ENCODE measurements around the gene NHSL2. TPM values are rescaled to one million over a fixed set of nuclear protein-coding genes. Genes with fewer than 3 reads are reported as not detected.

Gene NHSL2
- total RNA-seq, 1 experiment from 2014 or later = 0.36 TPM

DNA sequence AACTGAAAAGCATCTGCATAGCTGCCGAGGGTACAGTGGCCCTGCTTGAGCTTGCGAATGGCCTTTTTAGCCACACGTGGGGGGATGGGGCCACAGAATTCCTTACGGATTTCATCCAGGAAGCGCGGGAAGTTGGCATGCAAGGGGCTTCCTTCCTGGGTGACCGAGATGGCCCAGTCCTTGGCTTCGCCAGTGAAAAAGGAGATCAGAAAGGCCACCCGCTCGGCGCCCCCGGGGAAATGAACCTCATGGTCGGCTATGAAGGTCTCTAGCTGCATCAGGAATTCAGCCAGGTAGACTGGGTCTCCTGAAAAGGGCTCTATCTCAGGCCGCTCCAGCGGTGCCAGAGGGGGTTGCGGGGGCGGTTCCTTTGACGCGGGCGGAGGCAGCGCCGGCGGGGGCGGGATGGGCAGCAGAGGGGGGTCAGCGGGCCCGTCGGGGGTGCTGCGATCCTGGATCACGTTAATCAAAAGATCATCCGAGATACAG is 220.2 kb downstream of the NHSL2 start:
- H3K4me3 ChIP-seq (ENCODE audit: low read depth in 2 of 2, low read length in 2 of 2) = peak overlapping the region; percentile 48 to 56
- DNase-seq (ENCODE audit: low read depth, low spot score) (no peak), ATAC-seq (no peak)
- H3K27me3 ChIP-seq (ENCODE audit: control insufficient read depth, insufficient read depth, low read length) = peaks cover 2% of the 10 kb centered on the region; the same call in 1 of the 2 replicates
- TF ChIP-seq SIN3A (IDR thresholded peaks at IDR 0.05; ENCODE audit: borderline replicate concordance, insufficient read depth, low read depth, low read length) = no peak
- TF ChIP-seq, protein P1, sequence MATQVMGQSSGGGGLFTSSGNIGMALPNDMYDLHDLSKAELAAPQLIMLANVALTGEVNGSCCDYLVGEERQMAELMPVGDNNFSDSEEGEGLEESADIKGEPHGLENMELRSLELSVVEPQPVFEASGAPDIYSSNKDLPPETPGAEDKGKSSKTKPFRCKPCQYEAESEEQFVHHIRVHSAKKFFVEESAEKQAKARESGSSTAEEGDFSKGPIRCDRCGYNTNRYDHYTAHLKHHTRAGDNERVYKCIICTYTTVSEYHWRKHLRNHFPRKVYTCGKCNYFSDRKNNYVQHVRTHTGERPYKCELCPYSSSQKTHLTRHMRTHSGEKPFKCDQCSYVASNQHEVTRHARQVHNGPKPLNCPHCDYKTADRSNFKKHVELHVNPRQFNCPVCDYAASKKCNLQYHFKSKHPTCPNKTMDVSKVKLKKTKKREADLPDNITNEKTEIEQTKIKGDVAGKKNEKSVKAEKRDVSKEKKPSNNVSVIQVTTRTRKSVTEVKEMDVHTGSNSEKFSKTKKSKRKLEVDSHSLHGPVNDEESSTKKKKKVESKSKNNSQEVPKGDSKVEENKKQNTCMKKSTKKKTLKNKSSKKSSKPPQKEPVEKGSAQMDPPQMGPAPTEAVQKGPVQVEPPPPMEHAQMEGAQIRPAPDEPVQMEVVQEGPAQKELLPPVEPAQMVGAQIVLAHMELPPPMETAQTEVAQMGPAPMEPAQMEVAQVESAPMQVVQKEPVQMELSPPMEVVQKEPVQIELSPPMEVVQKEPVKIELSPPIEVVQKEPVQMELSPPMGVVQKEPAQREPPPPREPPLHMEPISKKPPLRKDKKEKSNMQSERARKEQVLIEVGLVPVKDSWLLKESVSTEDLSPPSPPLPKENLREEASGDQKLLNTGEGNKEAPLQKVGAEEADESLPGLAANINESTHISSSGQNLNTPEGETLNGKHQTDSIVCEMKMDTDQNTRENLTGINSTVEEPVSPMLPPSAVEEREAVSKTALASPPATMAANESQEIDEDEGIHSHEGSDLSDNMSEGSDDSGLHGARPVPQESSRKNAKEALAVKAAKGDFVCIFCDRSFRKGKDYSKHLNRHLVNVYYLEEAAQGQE (IDR thresholded peaks at IDR 0.05; ENCODE audit: insufficient read depth in 1 of 2, low read depth in 2 of 2, low read length in 1 of 2) = no peak
- TF ChIP-seq TCF7L2 (IDR thresholded peaks at IDR 0.05; ENCODE audit: low read depth, low read length) = no peak
- no peak for TF ChIP-seq POLR2AphosphoS5 (IDR thresholded peaks at IDR 0.05; ENCODE audit: low read depth, low read length)
- TF ChIP-seq, protein P2, sequence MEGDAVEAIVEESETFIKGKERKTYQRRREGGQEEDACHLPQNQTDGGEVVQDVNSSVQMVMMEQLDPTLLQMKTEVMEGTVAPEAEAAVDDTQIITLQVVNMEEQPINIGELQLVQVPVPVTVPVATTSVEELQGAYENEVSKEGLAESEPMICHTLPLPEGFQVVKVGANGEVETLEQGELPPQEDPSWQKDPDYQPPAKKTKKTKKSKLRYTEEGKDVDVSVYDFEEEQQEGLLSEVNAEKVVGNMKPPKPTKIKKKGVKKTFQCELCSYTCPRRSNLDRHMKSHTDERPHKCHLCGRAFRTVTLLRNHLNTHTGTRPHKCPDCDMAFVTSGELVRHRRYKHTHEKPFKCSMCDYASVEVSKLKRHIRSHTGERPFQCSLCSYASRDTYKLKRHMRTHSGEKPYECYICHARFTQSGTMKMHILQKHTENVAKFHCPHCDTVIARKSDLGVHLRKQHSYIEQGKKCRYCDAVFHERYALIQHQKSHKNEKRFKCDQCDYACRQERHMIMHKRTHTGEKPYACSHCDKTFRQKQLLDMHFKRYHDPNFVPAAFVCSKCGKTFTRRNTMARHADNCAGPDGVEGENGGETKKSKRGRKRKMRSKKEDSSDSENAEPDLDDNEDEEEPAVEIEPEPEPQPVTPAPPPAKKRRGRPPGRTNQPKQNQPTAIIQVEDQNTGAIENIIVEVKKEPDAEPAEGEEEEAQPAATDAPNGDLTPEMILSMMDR (IDR thresholded peaks at IDR 0.05) = no peak
- peaks cover 4% of the 10 kb centered on the region for H3K4me1 ChIP-seq (ENCODE audit: control insufficient read depth, insufficient read depth, low read length)
- in situ Hi-C loops (cut with HindIII; ENCODE audit: low pct_unique_long_range_greater_than_20kb, low sequenced_read_pairs) (no loop called here), intact Hi-C loops (cut with micrococcal nuclease; ENCODE audit: unreplicated experiment) (no loop called here)
- ChIA-PET CTCF (no interaction called here), POLR2A (interaction anchor here (0.6 kb wide), 1 partner anchor 51 kb away, joined by 3 read pairs; the partner anchor contains the start of gene PIN4)
- no TSS peak for BruUV-seq (replicated peaks)
- no peaks in the 10 kb centered on the region for H3K9me3 ChIP-seq (ENCODE audit: control insufficient read depth, insufficient read depth, low read depth, low read length)
- H3K27ac ChIP-seq (ENCODE audit: low read length) = no peak overlapping the region
- H3K36me3 ChIP-seq (ENCODE audit: control insufficient read depth, insufficient read depth, low read length) = no peaks in the 10 kb centered on the region

DNA sequence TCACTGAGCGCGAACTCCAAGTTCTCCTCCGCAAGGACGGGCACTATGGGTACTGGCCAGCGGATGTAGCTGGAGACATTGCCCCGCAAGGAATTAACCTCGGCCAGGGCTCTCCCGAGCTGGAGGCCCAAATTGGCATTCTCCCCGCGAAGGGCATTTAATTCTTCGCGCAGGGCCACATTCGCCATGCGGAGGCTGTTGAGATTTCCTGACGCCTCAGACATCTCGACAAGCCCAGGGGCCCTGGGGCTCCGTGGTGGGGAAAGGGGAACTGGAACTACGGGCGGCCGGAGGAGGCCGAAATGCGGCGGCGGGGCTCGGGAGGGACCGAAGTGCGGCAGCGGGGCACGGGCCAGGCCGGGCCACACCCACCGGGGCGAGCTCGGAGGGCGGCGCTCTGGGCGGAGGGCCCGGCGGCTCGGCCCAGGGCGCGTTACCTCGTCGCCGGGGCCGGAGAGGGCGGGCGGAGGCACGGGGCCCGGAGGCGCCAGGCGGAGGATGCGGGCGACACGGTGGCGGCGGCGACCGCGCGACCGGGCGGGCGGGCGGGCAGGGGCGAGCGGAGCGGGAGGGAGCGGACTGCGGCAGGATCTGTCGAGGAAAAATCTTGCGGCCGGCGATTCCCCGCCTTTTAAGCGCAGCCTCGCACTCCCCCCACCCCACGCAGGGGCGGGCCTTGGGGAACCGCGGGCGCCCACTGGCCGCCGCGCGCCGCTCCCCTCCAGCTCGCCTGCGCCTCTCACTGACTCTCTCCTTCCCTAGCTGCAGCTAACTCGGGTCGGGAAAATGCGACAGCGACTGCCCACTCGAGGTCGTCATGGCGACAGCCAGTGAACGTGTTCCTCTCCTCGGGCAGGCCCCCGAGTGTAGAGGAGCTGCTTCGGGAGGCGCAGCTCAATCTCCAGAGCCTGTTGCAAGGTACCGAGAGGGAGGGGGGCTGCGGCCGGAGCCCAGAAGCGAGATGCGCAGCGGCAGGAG is 221.0 kb downstream of the NHSL2 start, which contains the start of gene RTL5:
TSS of gene RTL5 (minus strand) at position 599 of the 978 bp plus-strand sequence.
- Histone ChIP-seq H3K27ac (ENCODE audit: low read length) (no peak within 1 kb of the TSS), H3K4me1 (ENCODE audit: control insufficient read depth, insufficient read depth, low read length) (peaks cover 4% of the 10 kb centered on the region), H3K9me3 (ENCODE audit: control insufficient read depth, insufficient read depth, low read depth, low read length) (no peaks in the 10 kb centered on the region), H3K36me3 (ENCODE audit: control insufficient read depth, insufficient read depth, low read length) (no peaks in the 10 kb centered on the region), H3K27me3 (ENCODE audit: control insufficient read depth, insufficient read depth, low read length) (peaks cover 2% of the 10 kb centered on the region; the same call in 1 of the 2 replicates), H3K4me3 (ENCODE audit: low read depth in 2 of 2, low read length in 2 of 2) (peak within 1 kb of the TSS; percentile 48 to 56)
- BruUV-seq (replicated peaks) = no TSS peak
- DNase-seq (ENCODE audit: low read depth, low spot score) (no peak), ATAC-seq (peak; percentile 96)
- intact Hi-C loops (cut with micrococcal nuclease; ENCODE audit: unreplicated experiment) = no loop called here
- CTCF ChIA-PET = interaction anchor here (0.8 kb wide), 1 partner anchor 175 kb away, joined by 3 read pairs; no protein-coding TSS in a partner anchor
- TF ChIP-seq TCF7L2 (IDR thresholded peaks at IDR 0.05; ENCODE audit: low read depth, low read length) = no peak
- TF ChIP-seq, protein P1 (IDR thresholded peaks at IDR 0.05; ENCODE audit: insufficient read depth in 1 of 2, low read depth in 2 of 2, low read length in 1 of 2) = no peak
- POLR2A ChIA-PET = interaction anchor here (0.5 to 0.7 kb wide), 4 partner anchors 50 to 732 kb away, joined by 3 to 14 read pairs (median 4); partner anchors contain the start of gene PIN4
- in situ Hi-C loops (cut with HindIII; ENCODE audit: low pct_unique_long_range_greater_than_20kb, low sequenced_read_pairs) = no loop called here

All from Panc1 (cell line).